H1 (cell line): ENCODE data around the gene NR1D2. TPM values are rescaled to one million over a fixed set of nuclear protein-coding genes. Genes with fewer than 3 reads are reported as not detected.
A peak's percentile ranks its signal among the peaks of the same experiment; 100 is the strongest.

Experiments
- CTCF ChIA-PET: fragments of 300-600 bp; sonication (Branson Sonifier 250); formaldehyde crosslinking; loops from one replicate; lab custom pipeline; 2021; ENCODE audit not compliant: partially characterized antibody; lab: Charles Lee
- POLR2A ChIA-PET: fragments of 300-600 bp; sonication (Branson Sonifier 250); formaldehyde crosslinking; loops from one replicate; lab custom pipeline; 2021; ENCODE audit warnings: inconsistent platforms; ENCODE audit not compliant: partially characterized antibody; lab: Charles Lee
- DNase-seq, 2 experiments: peaks; one replicate each; pipeline versions ENCODE4 v3.0.0 to v3.0.0-alpha.2; 2010 to 2022; ENCODE audit warnings: low spot score in 2 of 2, low read depth in 1 of 2, mixed read lengths in 1 of 2
- FAIRE-seq: peaks from 2 replicates; lab custom pipeline; 2011; peaks lifted over from hg19 to GRCh38; lab: Jason Lieb, UNC
- H2AFZ ChIP-seq: 2 replicates; pipeline ENCODE4 v1.8.1; 2012; ENCODE audit warnings: low read length, inconsistent platforms
- H2AK5ac ChIP-seq: 2 replicates; pipeline ENCODE4 v1.6.1; 2013; ENCODE audit warnings: low read depth, low read length
- H2BK120ac ChIP-seq: replicated peaks from 2 replicates; pipeline ENCODE3; 2013; ENCODE audit warnings: low read depth, low read length, inconsistent platforms
- H2BK12ac ChIP-seq: 2 replicates; pipeline ENCODE4 v1.6.1; 2013; ENCODE audit warnings: low read depth, low read length
- H2BK15ac ChIP-seq: 2 replicates; pipeline ENCODE4 v1.6.1; 2013; ENCODE audit warnings: low read length
- H2BK20ac ChIP-seq: 2 replicates; pipeline ENCODE4 v1.6.1; 2013; ENCODE audit warnings: low read length
- H2BK5ac ChIP-seq: 2 replicates; pipeline ENCODE4 v1.6.1; 2013; ENCODE audit warnings: low read depth, low read length
- H3K14ac ChIP-seq: 2 replicates; pipeline ENCODE4 v1.6.1; 2013; ENCODE audit warnings: inconsistent platforms; ENCODE audit not compliant: insufficient read length
- H3K18ac ChIP-seq: 2 replicates; pipeline ENCODE4 v1.6.1; 2013; ENCODE audit warnings: low read length; ENCODE audit errors: extremely low read depth
- H3K23ac ChIP-seq: 2 replicates; pipeline ENCODE4 v1.6.1; 2013; ENCODE audit warnings: inconsistent platforms; ENCODE audit not compliant: insufficient read length
- H3K23me2 ChIP-seq: 2 replicates; pipeline ENCODE4 v1.6.1; 2013; ENCODE audit warnings: low read depth, low read length
- H3K27ac ChIP-seq: 2 replicates; pipeline ENCODE4 v1.6.1; 2011; ENCODE audit warnings: low read depth, low read length, inconsistent platforms
- H3K27me3 ChIP-seq, 4 experiments: replicated peaks in 1 of 4; 1 replicate in 1 of 4; 2 replicates in 3 of 4; pipeline versions ENCODE4 v1.6.1 to v1.8.1; 2011 to 2013; ENCODE audit warnings: low read length in 3 of 4, mild to moderate bottlenecking in 3 of 4, inconsistent platforms in 2 of 4, mixed read lengths in 2 of 4, moderate library complexity in 1 of 4; ENCODE audit not compliant: control insufficient read depth in 3 of 4, insufficient read depth in 3 of 4; ENCODE audit errors: extremely low read depth in 1 of 4
- H3K36me3 ChIP-seq, 4 experiments: 2 replicates each; pipeline versions ENCODE4 v1.6.1 to v1.8.1; 2011 to 2013; ENCODE audit warnings: mild to moderate bottlenecking in 4 of 4, low read length in 3 of 4, moderate library complexity in 2 of 4, control low read depth in 1 of 4, inconsistent platforms in 1 of 4; ENCODE audit not compliant: insufficient read depth in 4 of 4, control insufficient read depth in 2 of 4
- H3K4ac ChIP-seq: replicated peaks from 2 replicates; pipeline ENCODE3; 2013; ENCODE audit warnings: low read length, low read depth, mixed read lengths, inconsistent platforms; ENCODE audit not compliant: insufficient read length
- H3K4me1 ChIP-seq, 4 experiments: replicated peaks in 1 of 4; 1 replicate in 1 of 4; 2 replicates in 3 of 4; pipeline versions ENCODE4 v1.6.1 to v1.8.1; 2011 to 2013; ENCODE audit warnings: low read length in 3 of 4, inconsistent platforms in 2 of 4, mixed read lengths in 1 of 4; ENCODE audit not compliant: insufficient read depth in 4 of 4, control insufficient read depth in 3 of 4
- H3K4me2 ChIP-seq, 2 experiments: 2 replicates each; pipeline versions ENCODE4 v1.6.1 to v1.8.1; 2011 to 2013; ENCODE audit warnings: low read depth in 2 of 2, low read length in 2 of 2, control low read depth in 1 of 2, inconsistent platforms in 1 of 2, mild to moderate bottlenecking in 1 of 2; ENCODE audit not compliant: insufficient read depth in 1 of 2
- H3K4me3 ChIP-seq, 4 experiments: fragments of 200-600, 300-600 bp in 1 of 4; sonication (generic), shearing (Covaris generic), sonication (Bioruptor Twin) in 1 of 4; 2 replicates each; pipeline versions ENCODE4 v1.5.1 to v1.8.1; 2011 to 2016; ENCODE audit warnings: low read length in 4 of 4, low read depth in 3 of 4, control low read depth in 2 of 4, inconsistent platforms in 2 of 4, mild to moderate bottlenecking in 2 of 4, mixed read lengths in 1 of 4, moderate library complexity in 1 of 4; ENCODE audit not compliant: insufficient read depth in 2 of 4; ENCODE audit errors: extremely low read depth in 1 of 4
- H3K56ac ChIP-seq: replicated peaks from 2 replicates; pipeline ENCODE3; 2013; ENCODE audit warnings: low read depth, mild to moderate bottlenecking, mixed read lengths, low read length, inconsistent platforms; ENCODE audit not compliant: insufficient read length
- H3K79me1 ChIP-seq: 2 replicates; pipeline ENCODE4 v1.6.1; 2013; ENCODE audit warnings: low read depth, low read length, control low read depth
- H3K79me2 ChIP-seq, 2 experiments: 2 replicates each; pipeline versions ENCODE4 v1.6.1 to v1.8.1; 2012 to 2013; ENCODE audit warnings: low read length in 2 of 2, mild to moderate bottlenecking in 2 of 2, inconsistent platforms in 1 of 2; ENCODE audit not compliant: insufficient read depth in 2 of 2, control insufficient read depth in 1 of 2
- H3K9ac ChIP-seq, 4 experiments: replicated peaks in 1 of 4; 1 replicate in 1 of 4; 2 replicates in 3 of 4; pipeline versions ENCODE4 v1.6.1 to v1.8.1; 2011 to 2013; ENCODE audit warnings: low read depth in 3 of 4, low read length in 3 of 4, control low read depth in 2 of 4, mild to moderate bottlenecking in 2 of 4, moderate library complexity in 2 of 4, inconsistent platforms in 1 of 4; ENCODE audit errors: extremely low read depth in 1 of 4
- H3K9me3 ChIP-seq, 2 experiments: 2 replicates each; pipeline versions ENCODE4 v1.6.1 to v1.8.1; 2012 to 2013; ENCODE audit warnings: mild to moderate bottlenecking in 2 of 2, moderate library complexity in 2 of 2, control low read depth in 1 of 2, inconsistent platforms in 1 of 2, low read depth in 1 of 2, low read length in 1 of 2, mixed read lengths in 1 of 2; ENCODE audit not compliant: insufficient read depth in 2 of 2
- H4K20me1 ChIP-seq, 2 experiments: replicated peaks in 1 of 2; 2 replicates each; pipeline versions ENCODE3 to v1.8.1; 2011 to 2013; ENCODE audit warnings: inconsistent platforms in 2 of 2, low read length in 2 of 2, mild to moderate bottlenecking in 1 of 2; ENCODE audit not compliant: insufficient read depth in 2 of 2, control insufficient read depth in 1 of 2
- H4K5ac ChIP-seq: 2 replicates; pipeline ENCODE4 v1.6.1; 2013; ENCODE audit warnings: low read length, low read depth, mixed read lengths, inconsistent platforms; ENCODE audit not compliant: insufficient read length
- H4K8ac ChIP-seq: 2 replicates; pipeline ENCODE4 v1.8.0; 2013; ENCODE audit warnings: mild to moderate bottlenecking, moderate library complexity, low read length, inconsistent platforms; ENCODE audit not compliant: insufficient read depth; ENCODE audit errors: extremely low read depth
- H4K91ac ChIP-seq: replicated peaks from 2 replicates; pipeline ENCODE3; 2013; ENCODE audit warnings: low read length, mixed read lengths, inconsistent platforms; ENCODE audit not compliant: insufficient read length
- ATF3 ChIP-seq: IDR thresholded peaks from 2 replicates; pipeline ENCODE4 v1.6.1; 2011; ENCODE audit warnings: low read depth, mild to moderate bottlenecking, low read length; ENCODE audit not compliant: insufficient read depth
- CEBPB ChIP-seq: IDR thresholded peaks from 2 replicates; pipeline ENCODE4 v1.6.1; 2012; ENCODE audit warnings: low read depth, low read length
- CTBP2 ChIP-seq: IDR thresholded peaks from 2 replicates; pipeline ENCODE4 v1.7.0; 2011; ENCODE audit warnings: borderline replicate concordance, mild to moderate bottlenecking, moderate library complexity, mixed read lengths, low read length; ENCODE audit not compliant: insufficient read depth, insufficient read length
- EZH2 ChIP-seq: fragments of 200-600 bp; sonication (generic); IDR thresholded peaks from 2 replicates; pipeline ENCODE4 v1.7.1; 2012; ENCODE audit warnings: low read depth, mild to moderate bottlenecking, moderate library complexity, low read length, inconsistent platforms; ENCODE audit not compliant: severe bottlenecking
- FOSL1 ChIP-seq: IDR thresholded peaks from 2 replicates; pipeline ENCODE4 v1.6.1; 2011; ENCODE audit warnings: mild to moderate bottlenecking, low read depth, low read length, moderate library complexity; ENCODE audit not compliant: insufficient read depth
- SUZ12 ChIP-seq: fragments of 200-600 bp; sonication (generic); IDR thresholded peaks from 2 replicates; pipeline ENCODE4 v1.6.1; 2012; ENCODE audit warnings: mild to moderate bottlenecking, inconsistent platforms, low read length, moderate library complexity, mixed read lengths
- WGBS, 2 experiments: shearing (Covaris generic) in 1 of 2; methylation state at CpG; one replicate each; pipeline versions ENCODE4 v1.1.6 to v1.1.7; 2013 to 2015; ENCODE audit warnings: low lambda C conversion rate in 2 of 2, mixed read lengths in 2 of 2, inconsistent platforms in 1 of 2, low coverage in 1 of 2, missing lambda C conversion rate in 1 of 2; ENCODE audit not compliant: insufficient replicate concordance in 2 of 2, insufficient coverage in 1 of 2, insufficient read length in 1 of 2; ENCODE audit errors: extremely low coverage in 1 of 2, missing lambda C conversion rate in 1 of 2; 5-methylcytosine and 5-hydroxymethylcytosine counted together
- polyA plus RNA-seq, 7 experiments: library from polyadenylated mRNA; depleted of rRNA in 3 of 7; stranded (reverse) in 5 of 7; unstranded in 2 of 7; fragments of >200 nt in 5 of 7; fragments of 200-250 nt in 2 of 7; gene quantifications; 1 replicate in 5 of 7; 2 replicates in 1 of 7; 4 replicates in 1 of 7; pipeline versions ENCODE4 v1.2.1 to v1.2.3, GENCODE V29; 2011 to 2013; ENCODE audit warnings: missing spikeins in 2 of 7, mixed read lengths in 2 of 7
- total RNA-seq: library from RNA; stranded (reverse); fragmentation: NEBNext Ultra II Directional; extraction: Animal tissue kit (Norgen Biotek cat#: 25700); gene quantifications from 2 replicates; pipeline ENCODE4 v1.2.1, GENCODE V29; 2021

The NR1D2 gene
- total and polyA plus RNA-seq, 2 of the 8 experiments (the other 6 are each of a cell fraction or from before 2014, with no cell fraction given), result 5.9 to 21.7 TPM

GRCh38 chr3:23900744-23901143 is 44.3 kb upstream of the NR1D2 start:
- ChIA-PET POLR2A (interaction anchor here (8.5 kb wide), 1 partner anchor 17 kb away, joined by 81 read pairs; the partner anchor contains the start of genes NKIRAS1 and RPL15), CTCF (interaction anchor here (0.7 to 2.3 kb wide), 3 partner anchors 8 to 291 kb away, joined by 3 to 11 read pairs (median 3); no protein-coding TSS in a partner anchor)
- Histone ChIP-seq H2BK120ac (no peak overlapping the region), H2AFZ (no peak overlapping the region), H3K4me2 (no peak overlapping the region), H3K27me3 (peaks cover 0 to 1% (median 0%) of the 10 kb centered on the region in 4 experiments; a peak in 1 of 7 replicates), H3K79me1 (no peaks in the 10 kb centered on the region), H4K5ac (no peak overlapping the region), H2AK5ac (no peak overlapping the region), H3K27ac (no peak overlapping the region), H3K56ac (no peak overlapping the region), H2BK15ac (no peak overlapping the region), H3K4me1 (no peaks in the 10 kb centered on the region), H3K23ac (no peak overlapping the region), H4K91ac (no peak overlapping the region), H3K9ac (no peak overlapping the region), H4K20me1 (no peaks in the 10 kb centered on the region), H3K9me3 (peaks cover 3% of the 10 kb centered on the region in 2 experiments; a peak in 2 of 4 replicates), H3K4me3 (no peak overlapping the region), H3K18ac (no peak overlapping the region), H3K4ac (no peak overlapping the region), H3K79me2 (no peaks in the 10 kb centered on the region), H2BK20ac (no peak overlapping the region), H3K23me2 (no peaks in the 10 kb centered on the region), H3K36me3 (peaks cover 7 to 32% (median 17%) of the 10 kb centered on the region in 4 experiments; a peak in 6 of 8 replicates), H3K14ac (no peak overlapping the region), H2BK5ac (no peak overlapping the region), H2BK12ac (no peak overlapping the region), H4K8ac (no peak overlapping the region)
- WGBS, 2 experiments, result 94% methylated on average over 6 of the region's 6 CpGs; no CpG with 5 or more reads in 1 of the 2 experiments
- TF ChIP-seq SUZ12 (no peak), ATF3 (no peak), CEBPB (peak; percentile 88), EZH2 (no peak), CTBP2 (no peak), FOSL1 (no peak)
- DNase-seq (no peak), FAIRE-seq (no peak)
